HepG2 (cell line): ENCODE measurements around the gene ELF2. TPM values are rescaled to one million over a fixed set of nuclear protein-coding genes. Genes with fewer than 3 reads are reported as not detected.

Experiments used
- ATAC-seq: fragments of 200-7000 bp; cut with Tn5 transposase; 3 replicates; pipeline ENCODE4 v1.9.1; 2020; ENCODE audit warnings: mild to moderate bottlenecking, moderate library complexity
- BruUV-seq: library from RNA; stranded (reverse); fragments of 400-500 nt; replicated peaks from 2 replicates; lab custom pipeline; 2021; lab: Mats Ljungman, UMichigan
- CTCF ChIA-PET: fragments of 300-600 bp; formaldehyde crosslinking; extraction: SDS; loops from one replicate; lab custom pipeline; 2021; ENCODE audit warnings: low total read pairs, inconsistent platforms, low intra/inter-chr PET ratio; lab: Yijun Ruan, JAX
- POLR2A ChIA-PET: fragments of 350-600 bp; sonication (Branson Sonifier 250); formaldehyde crosslinking; loops from one replicate; lab custom pipeline; 2020; ENCODE audit warnings: antibody characterized with exemption, inconsistent platforms; lab: Yijun Ruan, JAX
- DNase-seq: peaks from one replicate; pipeline ENCODE4 v3.0.0-alpha.2; 2015; ENCODE audit warnings: low spot score
- FAIRE-seq: peaks from 3 replicates; lab custom pipeline; 2011; peaks lifted over from hg19 to GRCh38; lab: Jason Lieb, UNC
- H2AFZ ChIP-seq: one replicate; pipeline ENCODE4 v1.6.1; 2011; ENCODE audit warnings: low read length, inconsistent platforms
- H3K27ac ChIP-seq: fragments of 300-600 bp; 3 replicates; pipeline ENCODE4 v1.8.0; 2011; ENCODE audit warnings: mixed run types, mild to moderate bottlenecking, mixed read lengths, low read length, inconsistent platforms; ENCODE audit not compliant: insufficient read depth; ENCODE audit errors: extremely low read length
- H3K27me3 ChIP-seq, 2 experiments: fragments of 200-600 bp in 1 of 2; 2 replicates in 1 of 2; 3 replicates in 1 of 2; pipeline versions ENCODE4 v1.6.0 to v1.8.0; 2011; ENCODE audit warnings: low read length in 2 of 2, mild to moderate bottlenecking in 2 of 2, moderate library complexity in 2 of 2, inconsistent platforms in 1 of 2; ENCODE audit not compliant: insufficient read depth in 2 of 2, control insufficient read depth in 1 of 2
- H3K36me3 ChIP-seq, 2 experiments: fragments of 200-600 bp in 1 of 2; replicated peaks in 1 of 2; 2 replicates in 1 of 2; 3 replicates in 1 of 2; pipeline versions ENCODE4 v1.5.1 to v1.8.0; 2011; ENCODE audit warnings: low read length in 2 of 2, inconsistent platforms in 1 of 2; ENCODE audit not compliant: insufficient read depth in 2 of 2, control insufficient read depth in 1 of 2
- H3K4me1 ChIP-seq: 2 replicates; pipeline ENCODE4 v1.5.1; 2012; ENCODE audit warnings: low read length, inconsistent platforms; ENCODE audit not compliant: insufficient read depth
- H3K4me2 ChIP-seq: 2 replicates; pipeline ENCODE4 v1.6.0; 2011; ENCODE audit warnings: low read depth, low read length, inconsistent platforms
- H3K4me3 ChIP-seq, 3 experiments: fragments of 200-600 bp in 1 of 3; sonication (generic), shearing (Covaris generic) in 1 of 3; replicated peaks in 1 of 3; 2 replicates each; pipeline ENCODE4 v1.5.1; 2011 to 2016; ENCODE audit warnings: low read length in 3 of 3, inconsistent platforms in 2 of 3, low read depth in 2 of 3, mild to moderate bottlenecking in 2 of 3, control low read depth in 1 of 3, mixed read lengths in 1 of 3; ENCODE audit not compliant: insufficient read depth in 1 of 3
- H3K79me2 ChIP-seq: one replicate; pipeline ENCODE4 v1.6.1; 2011; ENCODE audit warnings: low read length, inconsistent platforms; ENCODE audit not compliant: insufficient read depth
- H3K9ac ChIP-seq: 2 replicates; pipeline ENCODE4 v1.6.0; 2011; ENCODE audit warnings: mild to moderate bottlenecking, low read depth, low read length, inconsistent platforms; ENCODE audit not compliant: insufficient read depth
- H3K9me3 ChIP-seq: 2 replicates; pipeline ENCODE4 v1.5.1; 2012; ENCODE audit warnings: mild to moderate bottlenecking, low read length
- H4K20me1 ChIP-seq: 2 replicates; pipeline ENCODE4 v1.6.0; 2011; ENCODE audit warnings: inconsistent platforms, mild to moderate bottlenecking, low read length, moderate library complexity; ENCODE audit not compliant: insufficient read depth
- KMT2B ChIP-seq: IDR thresholded peaks from 2 replicates; pipeline ENCODE4 v1.6.1; 2016; ENCODE audit warnings: missing genetic modification reagents, missing compliant biosample characterization
- NFIB ChIP-seq: sonication (generic); formaldehyde crosslinking; IDR thresholded peaks from 2 replicates; pipeline ENCODE4 v1.9.0; 2021; ENCODE audit warnings: missing genetic modification reagents, mild to moderate bottlenecking, borderline replicate concordance
- SKI ChIP-seq: fragments of 450-650 bp; IDR thresholded peaks from one replicate; pipeline ENCODE4 v1.6.1; 2018; ENCODE audit warnings: mild to moderate bottlenecking; ENCODE audit not compliant: partially characterized antibody
- SNAPC5 ChIP-seq: sonication (generic); formaldehyde crosslinking; IDR thresholded peaks from 2 replicates; pipeline ENCODE4 v1.8.1; 2023; ENCODE audit warnings: mild to moderate bottlenecking, missing genetic modification reagents, borderline replicate concordance
- ZNF121 ChIP-seq: sonication (generic); formaldehyde crosslinking; IDR thresholded peaks from 2 replicates; pipeline ENCODE4 v1.5.0; 2020; ENCODE audit warnings: mild to moderate bottlenecking, missing genetic modification reagents
- WGBS: methylation state at CpG from one replicate; pipeline ENCODE4 v1.1.6; 2017; ENCODE audit warnings: low lambda C conversion rate; 5-methylcytosine and 5-hydroxymethylcytosine counted together
- in situ Hi-C: cut with HindIII; loops from 2 replicates; pipeline ENCODE4 v1.10.0; 2017; ENCODE audit warnings: low pct_unique_long_range_greater_than_20kb; ENCODE audit not compliant: extremely low pct_ligation_motif_present
- intact Hi-C: fragments of 100-400 bp; cut with micrococcal nuclease; formaldehyde crosslinking; loops from one replicate; pipeline ENCODE4 v1.10.0; 2022; ENCODE audit not compliant: unreplicated experiment
- polyA plus RNA-seq, 8 experiments: library from polyadenylated mRNA; depleted of rRNA in 3 of 8; stranded (reverse) in 7 of 8; unstranded in 1 of 8; fragments of >200 nt; fragmentation: Illumina TruSeq in 4 of 8; extraction: Trizol in 4 of 8; gene quantifications; 2 replicates each; pipeline versions ENCODE4 v1.2.1 to v1.2.3, GENCODE V29; 2011 to 2016; ENCODE audit warnings: low read depth in 4 of 8, missing spikeins in 1 of 8, mixed read lengths in 1 of 8; ENCODE audit not compliant: insufficient read depth in 1 of 8
- total RNA-seq, 5 experiments: library from RNA; depleted of rRNA; stranded (reverse); fragments of >200 nt; fragmentation: Illumina TruSeq; extraction: Trizol; gene quantifications; 2 replicates each; pipeline ENCODE4 v1.2.3, GENCODE V29; 2016; ENCODE audit warnings: low read depth in 1 of 5
- TF ChIP-seq, protein P1 (sequence below): sonication (generic); formaldehyde crosslinking; IDR thresholded peaks from 2 replicates; pipeline ENCODE4 v1.5.1; 2020; ENCODE audit warnings: missing genetic modification reagents, mild to moderate bottlenecking, borderline replicate concordance

Gene ELF2
- total and polyA plus RNA-seq, 2 of the 13 experiments (the other 11 are each of a cell fraction or from before 2014, with no cell fraction given), result 28.6 to 35.4 TPM

GRCh38 chr4:139078926-139079325, 98.1 kb downstream of the ELF2 start:
- no peaks in the 10 kb centered on the region for H3K9me3 ChIP-seq
- H3K4me3 ChIP-seq, result no peak overlapping the region
- H2AFZ ChIP-seq, result no peak overlapping the region
- FAIRE-seq, result no peak
- BruUV-seq, result no TSS peak
- intact Hi-C loops, result no loop called here
- H3K27ac ChIP-seq, result no peak overlapping the region
- 0 out of 5 replicates have a peak, but pooled peaks cover 0 to 3% of the 10 kb centered on the region in 2 experiments for H3K36me3 ChIP-seq
- no peaks in the 10 kb centered on the region; a peak in 1 of 5 replicates for H3K27me3 ChIP-seq
- H4K20me1 ChIP-seq, result peaks cover 47% of the 10 kb centered on the region
- no peak for DNase-seq
- no peak overlapping the region for H3K9ac ChIP-seq
- H3K79me2 ChIP-seq, result peaks cover 85% of the 10 kb centered on the region
- H3K4me1 ChIP-seq, result peaks cover 36% of the 10 kb centered on the region
- no peak overlapping the region for H3K4me2 ChIP-seq
- CTCF ChIA-PET, result no interaction called here
- ATAC-seq, result no peak
- TF ChIP-seq ZNF121 (CRISPR knock-in tag) (peak; percentile 48; the same call in 1 of the 2 replicates), SKI (no peak), SNAPC5 (no peak), NFIB (CRISPR knock-in tag) (no peak), KMT2B (CRISPR knock-in tag) (no peak)
- TF ChIP-seq, protein P1, sequence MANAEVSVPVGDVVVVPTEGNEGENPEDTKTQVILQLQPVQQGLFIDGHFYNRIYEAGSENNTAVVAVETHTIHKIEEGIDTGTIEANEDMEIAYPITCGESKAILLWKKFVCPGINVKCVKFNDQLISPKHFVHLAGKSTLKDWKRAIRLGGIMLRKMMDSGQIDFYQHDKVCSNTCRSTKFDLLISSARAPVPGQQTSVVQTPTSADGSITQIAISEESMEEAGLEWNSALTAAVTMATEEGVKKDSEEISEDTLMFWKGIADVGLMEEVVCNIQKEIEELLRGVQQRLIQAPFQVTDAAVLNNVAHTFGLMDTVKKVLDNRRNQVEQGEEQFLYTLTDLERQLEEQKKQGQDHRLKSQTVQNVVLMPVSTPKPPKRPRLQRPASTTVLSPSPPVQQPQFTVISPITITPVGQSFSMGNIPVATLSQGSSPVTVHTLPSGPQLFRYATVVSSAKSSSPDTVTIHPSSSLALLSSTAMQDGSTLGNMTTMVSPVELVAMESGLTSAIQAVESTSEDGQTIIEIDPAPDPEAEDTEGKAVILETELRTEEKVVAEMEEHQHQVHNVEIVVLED (CRISPR knock-in tag), result no peak
- TF ChIP-seq, all 625 proteins: peak for 1
- WGBS, result 96% methylated on average over 4 of the region's 4 CpGs
- in situ Hi-C loops, result no loop called here
- POLR2A ChIA-PET, result no interaction called here
